Fibroblast of skin of abdomen (primary cell): ENCODE data around the gene STAT5A. TPM values are rescaled to one million over a fixed set of nuclear protein-coding genes. Genes with fewer than 3 reads are reported as not detected.
"Not testable (repeated sequence)": the region's sequence is repeated elsewhere in the genome, so short reads cannot be mapped to it uniquely, and the experiment has no call there.

Source experiments
- DNase-seq: peaks from one replicate; pipeline ENCODE4 v3.0.0-alpha.2; 2013
- polyA plus RNA-seq, 2 experiments: library from polyadenylated mRNA; unstranded; fragments of 120-200 nt; gene quantifications; one replicate each; pipeline ENCODE4 v1.2.1, GENCODE V29; 2013; ENCODE audit not compliant: insufficient read length in 2 of 2

STAT5A gene
- polyA plus RNA-seq (2013, experiment 1 of 2; ENCODE audit: insufficient read length): 4.4 TPM
- polyA plus RNA-seq (2013, experiment 2 of 2; ENCODE audit: insufficient read length): 5.3 TPM

- peak; percentile 70 for DNase-seq
Measured at GRCh38 chr17:42287977-42288802, at the start of gene STAT5A. STAT5A (plus strand) TSS chr17:42288498; CDS start chr17:42289412, 914 bp downstream.

- DNase-seq: not testable (repeated sequence)
Measured at GRCh38 chr17:42239576-42239975, 48.7 kb upstream of the STAT5A start.

- no peak for DNase-seq
Measured at GRCh38 chr17:42240201-42240600, 48.1 kb upstream of the STAT5A start.

GRCh38 chr17:42240863-42241262, 47.4 kb upstream of the STAT5A start:
- DNase-seq: not testable (repeated sequence)

DNA sequence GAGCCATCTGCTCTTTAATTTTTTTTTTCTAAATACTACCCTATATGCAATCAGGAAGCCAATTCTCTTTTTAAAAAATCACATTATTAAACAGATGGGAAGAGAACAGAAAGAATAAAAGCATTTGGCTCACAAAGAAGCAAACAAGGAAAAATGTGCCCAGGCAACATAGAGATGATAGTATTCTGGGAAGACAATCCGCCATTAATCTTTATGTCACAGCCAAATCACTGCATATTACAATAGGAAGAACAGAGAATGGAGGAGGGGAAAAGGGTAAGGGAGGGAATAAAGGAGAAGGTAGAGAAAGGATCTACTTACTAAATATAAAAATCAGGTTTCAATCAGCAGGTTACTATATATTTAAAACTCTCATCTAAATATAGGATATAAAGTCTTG, 46.4 kb upstream of the STAT5A start:
- no peak for DNase-seq

DNA sequence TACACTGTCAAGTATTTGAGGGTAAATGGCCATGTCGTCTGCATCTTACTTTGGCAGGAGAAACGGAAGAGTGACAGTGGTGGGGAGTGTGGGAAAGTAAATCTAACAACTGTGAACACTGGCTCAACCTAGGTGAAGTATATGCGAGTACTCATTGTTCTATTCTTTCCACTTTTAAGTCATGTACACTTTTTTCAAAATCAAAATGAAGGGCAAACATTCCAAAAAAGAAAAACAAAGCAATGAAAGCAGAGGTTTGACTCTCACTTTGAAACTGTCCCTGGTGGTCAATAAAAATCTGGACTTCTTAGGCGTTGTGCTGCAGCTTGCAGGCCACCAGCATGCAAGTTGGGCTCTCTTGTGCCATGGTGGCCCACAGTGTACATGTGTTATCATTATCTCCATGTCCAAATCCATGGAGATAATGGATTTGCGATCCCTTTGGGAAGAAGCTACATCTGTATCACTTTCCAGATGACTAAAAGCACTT, 44.8 kb upstream of the STAT5A start:
- DNase-seq: no peak

GRCh38 chr17:42244116-42244515, 44.2 kb upstream of the STAT5A start:
- DNase-seq: not testable (repeated sequence)

DNA sequence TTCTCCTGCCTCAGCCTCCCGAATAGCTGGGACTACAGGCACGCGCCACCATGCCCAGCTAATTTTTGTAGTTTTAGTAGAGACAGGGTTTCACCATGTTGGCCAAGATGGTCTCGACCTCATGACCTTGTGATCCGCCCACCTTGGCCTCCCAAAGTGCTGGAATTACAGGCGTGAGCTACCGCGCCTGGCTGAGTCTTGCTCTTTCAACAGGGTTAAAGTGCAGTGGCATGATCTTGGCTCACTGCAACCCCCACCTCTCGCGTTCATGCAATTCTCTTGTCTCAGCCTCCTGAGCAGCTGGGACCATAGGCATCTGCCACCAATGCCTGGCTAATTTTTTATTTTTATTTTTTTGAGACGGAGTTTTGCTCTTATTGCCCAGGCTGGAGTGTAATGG, 43.1 kb upstream of the STAT5A start:
- not testable (repeated sequence) for DNase-seq

DNA sequence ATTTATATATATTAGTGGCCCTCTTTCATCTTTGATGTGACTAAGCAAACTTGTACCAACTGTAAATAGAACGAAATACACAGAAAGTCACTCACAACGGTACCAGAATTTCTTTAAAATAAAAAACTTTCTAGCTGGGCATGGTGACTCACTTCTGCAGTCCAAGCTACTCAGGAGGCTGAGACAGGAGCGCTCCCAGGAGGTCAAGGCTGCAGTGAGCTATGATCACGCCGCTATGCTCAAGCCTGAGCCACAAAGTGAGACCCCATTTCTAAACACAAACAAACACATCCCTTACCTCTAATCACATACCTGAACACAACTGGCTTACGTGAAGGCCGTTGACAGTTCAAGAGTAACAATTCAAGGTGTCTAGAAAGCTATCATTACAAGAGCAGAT, 41.8 kb upstream of the STAT5A start:
- no peak for DNase-seq

- peak; percentile 76 for DNase-seq
Measured at GRCh38 chr17:42247734-42248133, 40.6 kb upstream of the STAT5A start.

DNA sequence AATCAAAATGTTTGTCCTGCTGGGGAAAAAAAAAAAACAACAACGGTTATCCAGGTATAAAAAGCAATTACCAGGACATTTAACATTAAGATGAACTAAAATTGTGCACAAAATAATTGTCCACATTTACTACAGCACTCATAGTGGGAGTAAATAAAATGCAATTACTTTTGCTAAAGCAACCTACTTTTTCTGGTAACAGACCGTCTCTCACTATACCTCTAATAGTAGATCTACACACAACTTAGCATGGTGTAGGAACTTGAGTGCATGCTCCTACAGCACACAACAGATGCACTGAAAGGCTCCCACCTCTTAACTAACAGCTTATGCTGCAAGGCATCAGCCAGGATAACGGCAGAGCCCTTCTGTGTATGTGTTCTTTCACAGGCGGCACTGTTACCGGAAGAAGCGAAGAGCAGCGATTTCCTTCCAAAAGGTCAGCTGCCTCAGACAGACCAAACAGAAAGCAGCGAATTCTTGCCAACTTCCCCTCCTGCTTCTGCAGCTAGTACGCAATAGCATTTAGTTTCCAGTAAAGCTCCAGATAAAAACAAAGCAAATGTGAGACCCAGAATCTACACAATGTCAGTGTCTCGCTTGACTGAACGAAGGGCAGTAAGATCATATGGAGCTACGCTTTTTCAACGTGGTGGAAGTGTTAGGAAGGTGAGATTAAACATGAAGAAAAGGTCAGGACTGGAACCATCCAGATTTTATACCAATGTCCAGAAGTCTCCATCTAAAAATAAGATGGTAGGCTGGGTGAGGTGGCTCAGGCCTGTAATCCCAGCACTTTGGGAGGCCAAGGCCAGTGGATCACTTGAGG, 39.7 kb upstream of the STAT5A start:
- DNase-seq: peak; percentile 79

DNA sequence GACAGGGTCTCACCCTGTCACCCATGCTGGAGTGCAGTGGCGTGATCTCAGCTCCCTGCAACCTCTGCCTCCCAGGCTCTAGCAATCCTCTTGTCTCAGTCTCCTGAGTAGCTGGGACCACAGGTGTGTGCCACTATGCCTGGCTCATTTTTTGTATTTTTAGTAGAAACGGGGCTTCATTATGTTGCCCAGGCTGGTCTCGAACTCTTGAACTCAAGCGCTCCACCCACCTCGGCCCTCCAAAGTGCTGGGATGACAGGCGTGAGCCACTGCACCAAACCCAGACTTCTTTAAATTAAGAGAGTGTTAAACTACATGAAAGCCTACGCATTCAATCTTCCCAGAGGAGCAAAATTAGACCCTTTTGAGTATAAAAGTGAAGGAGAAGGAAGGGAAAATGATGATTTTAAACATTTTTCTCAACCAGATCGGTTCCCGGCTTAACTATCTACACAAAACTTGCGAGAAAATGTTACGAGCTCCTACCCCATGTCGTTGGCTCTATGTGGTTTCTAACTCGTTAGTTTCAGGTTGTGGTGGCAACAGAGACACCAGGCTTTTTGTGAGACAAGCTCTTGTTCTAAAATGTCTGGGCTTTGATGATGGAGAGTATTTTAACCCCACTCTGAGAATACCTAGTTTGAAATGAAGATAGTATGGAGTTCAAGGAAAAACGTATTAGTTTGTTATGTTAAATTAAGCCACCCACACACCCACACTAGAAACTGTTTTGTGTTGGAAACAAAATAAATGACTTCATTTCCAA, 38.4 kb upstream of the STAT5A start:
- no peak for DNase-seq

DNA sequence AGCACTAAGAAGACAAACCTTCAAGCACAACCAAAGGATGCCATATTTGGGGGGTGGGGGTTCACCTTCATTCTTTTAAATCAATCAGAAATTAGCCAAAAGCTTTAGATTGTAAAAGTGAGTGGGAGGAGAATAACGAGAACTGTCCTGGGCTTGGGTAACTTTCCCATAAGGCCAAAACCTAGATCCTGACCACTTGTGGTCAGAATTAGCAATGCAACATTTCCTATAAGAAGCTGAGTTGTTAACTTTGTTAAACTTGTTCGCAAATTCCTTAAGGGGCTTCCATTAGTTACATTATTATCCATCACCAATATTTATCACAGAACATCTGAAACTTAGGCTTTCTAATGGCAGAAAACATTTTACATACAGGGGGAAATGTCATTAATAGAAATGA, 37.2 kb upstream of the STAT5A start:
- DNase-seq: no peak

DNA sequence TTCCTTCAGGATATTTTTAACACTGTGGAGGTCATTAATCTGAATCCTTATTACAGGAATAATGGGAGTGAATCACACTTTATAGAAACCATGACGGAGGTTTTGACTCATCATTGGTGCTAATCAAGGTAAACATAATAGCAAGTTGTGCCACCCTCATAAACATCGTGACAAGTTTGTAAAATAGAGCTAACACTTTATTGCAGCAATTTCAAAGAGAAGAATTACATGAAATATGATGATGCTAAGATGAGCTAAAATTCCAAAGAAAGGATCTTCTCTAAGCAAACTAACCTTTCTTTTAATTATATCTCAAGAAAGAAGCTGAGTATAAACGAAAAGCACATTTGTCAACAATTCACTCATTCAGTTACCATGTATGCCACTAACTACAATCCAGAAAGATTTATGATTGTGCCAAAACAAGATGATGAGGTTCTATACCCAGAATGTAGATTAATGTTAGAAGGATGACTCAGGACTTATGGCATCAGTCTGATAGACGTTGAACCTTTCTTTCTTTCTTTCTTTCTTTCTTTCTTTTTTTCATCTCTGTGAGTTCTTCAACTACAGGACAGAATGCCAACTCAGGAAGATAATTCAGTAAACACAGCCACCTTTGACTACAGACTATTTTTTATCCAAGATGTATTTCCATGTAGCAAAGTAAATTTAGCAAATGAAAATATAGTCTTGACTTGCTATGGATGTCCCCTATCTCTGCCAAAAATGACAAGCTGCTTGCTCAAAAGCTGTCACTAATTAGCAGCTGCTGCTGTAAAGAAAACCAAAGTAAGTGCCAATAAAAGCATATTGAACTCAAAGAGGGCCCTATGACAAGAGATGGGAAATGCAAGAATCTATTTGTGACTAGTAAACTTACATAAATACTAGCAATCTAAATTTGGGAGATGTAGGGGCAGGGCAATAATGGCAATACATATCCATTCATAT, 35.4 kb upstream of the STAT5A start:
- DNase-seq: peak; percentile 41

DNA sequence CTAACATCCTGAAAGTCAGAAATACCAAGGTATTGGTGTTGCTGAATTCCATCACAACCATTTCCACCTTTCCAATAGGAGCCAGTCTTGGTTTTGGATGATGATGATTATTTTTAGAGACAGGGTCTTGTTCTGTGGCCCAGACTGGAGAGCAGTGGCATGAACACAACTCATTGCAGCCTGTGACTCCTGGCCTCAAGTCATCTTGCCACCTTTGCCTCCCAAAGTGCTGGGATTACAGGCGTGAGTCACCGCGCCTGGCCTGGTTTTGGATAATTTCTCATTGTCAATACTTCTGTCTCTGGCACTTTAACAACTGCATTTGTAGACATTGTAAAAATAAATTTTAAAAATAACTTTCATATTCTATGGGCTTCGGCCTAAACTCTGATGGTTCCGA, 34.7 kb upstream of the STAT5A start:
- no peak for DNase-seq

DNA sequence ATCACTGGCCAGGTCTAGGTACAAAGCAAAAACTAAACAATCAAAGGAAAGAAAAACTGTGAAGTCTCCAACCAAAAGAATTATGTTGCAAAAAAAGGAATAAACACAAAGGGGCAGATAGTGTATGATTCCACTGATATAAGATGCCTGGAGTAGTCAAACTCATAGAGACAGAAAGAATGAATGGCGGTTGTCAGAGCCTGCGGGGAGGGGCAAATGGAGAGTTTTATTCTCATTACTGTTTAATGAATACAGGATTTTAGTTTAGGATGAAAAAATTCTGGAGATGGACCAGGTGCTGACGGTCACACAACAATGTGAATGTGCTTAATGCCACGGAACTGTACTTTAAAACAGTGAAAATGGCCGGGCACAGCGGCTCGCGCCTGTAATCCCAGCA, 32.9 kb upstream of the STAT5A start:
- no peak for DNase-seq

GRCh38 chr17:42260318-42260717, 28.0 kb upstream of the STAT5A start:
- DNase-seq: no peak

GRCh38 chr17:42264366-42264765, 23.9 kb upstream of the STAT5A start:
- not testable (repeated sequence) for DNase-seq

GRCh38 chr17:42266462-42266861, 21.8 kb upstream of the STAT5A start:
- no peak for DNase-seq

DNA sequence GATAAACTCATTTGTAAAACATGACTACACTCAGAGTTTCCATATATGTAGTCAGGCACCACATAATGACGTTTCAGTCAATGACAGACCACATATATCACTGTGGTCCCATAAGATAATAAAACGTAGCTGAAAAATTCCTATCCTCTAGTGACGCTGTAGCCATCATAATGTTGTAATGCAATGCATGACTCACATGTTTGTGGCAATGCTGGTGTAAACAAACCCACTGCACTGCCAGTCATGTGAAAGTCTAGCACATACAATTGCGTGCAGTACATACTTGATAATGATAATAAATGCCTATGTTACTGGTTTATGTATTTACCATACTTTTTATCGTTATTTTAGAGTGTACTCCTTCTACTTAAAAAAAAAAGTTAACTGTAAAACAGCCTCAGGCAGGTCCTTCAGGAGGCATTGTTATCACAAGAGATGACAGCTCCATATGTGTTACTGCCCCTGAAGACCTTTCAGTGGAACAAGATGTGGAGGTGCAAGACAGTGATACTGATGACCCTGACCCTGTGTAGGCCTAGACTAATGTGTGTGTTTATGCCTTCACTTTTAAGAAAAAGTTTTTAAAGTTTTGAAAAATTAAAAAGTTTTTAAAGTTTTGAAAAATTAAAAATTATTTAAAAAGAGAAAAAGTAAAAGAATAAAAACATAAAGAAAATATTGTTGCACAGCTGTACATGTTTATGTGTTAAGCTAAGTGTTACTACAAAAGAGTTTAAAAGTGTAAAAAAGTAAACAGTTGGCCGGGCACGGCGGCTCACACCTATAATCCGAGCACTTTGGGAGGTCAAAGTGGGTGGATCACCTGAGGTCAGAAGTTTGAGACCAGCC, 21.2 kb upstream of the STAT5A start:
- DNase-seq: peak; percentile 79
